ENCODE results near the gene PARD6A. TPM values are rescaled to one million over a fixed set of nuclear protein-coding genes. Genes with fewer than 3 reads are reported as not detected.

The PARD6A gene
- total and polyA plus RNA-seq, 2 of the 13 experiments (the other 11 are each of a cell fraction or from before 2014, with no cell fraction given) = 3.5 to 4.3 TPM

DNA sequence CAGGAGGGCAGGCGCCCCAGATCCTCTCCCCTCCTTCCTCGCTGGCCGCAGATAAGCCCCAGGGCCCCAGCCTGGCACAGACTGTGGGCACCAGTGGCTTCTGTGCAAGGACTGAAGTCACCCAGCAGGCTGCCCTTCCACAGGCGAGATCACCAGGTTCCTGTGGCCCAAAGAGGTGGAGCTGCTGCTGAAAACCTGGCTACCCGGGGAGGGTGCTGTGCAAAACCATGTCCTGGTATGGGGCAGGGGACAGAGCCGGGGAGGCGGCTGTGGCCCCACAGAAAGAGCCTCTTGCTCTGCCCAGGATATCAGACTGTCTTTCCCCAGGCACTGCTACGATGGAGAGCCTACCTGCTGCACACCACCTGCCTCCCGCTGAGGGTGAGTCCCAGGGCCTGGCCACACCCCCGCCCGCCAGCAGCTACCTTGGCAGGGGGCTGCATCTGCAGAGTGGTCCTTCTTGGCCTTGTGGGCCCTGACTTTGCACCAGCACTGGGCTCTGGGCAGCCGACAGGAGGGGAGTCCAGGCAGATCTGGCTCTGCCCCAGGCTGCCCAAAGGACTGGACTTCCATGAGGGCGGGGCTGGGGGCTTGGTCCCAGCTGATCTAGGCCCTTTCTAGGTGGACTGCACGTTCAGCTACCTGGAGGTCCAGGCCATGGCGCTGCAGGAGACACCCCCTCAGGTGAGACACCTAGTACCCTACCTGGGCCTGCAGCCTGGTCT lies 15.2 kb upstream of the PARD6A start:
- H3K9ac ChIP-seq (ENCODE audit: insufficient read depth, low read depth, low read length) = peak overlapping the region; percentile 11; the same call in 1 of the 2 replicates
- no peak for FAIRE-seq
- H3K36me3 ChIP-seq (replicated peaks in 1 of 2; ENCODE audit: control insufficient read depth in 1 of 2, insufficient read depth in 2 of 2, low read length in 2 of 2) = no peaks in the 10 kb centered on the region
- peak overlapping the region; percentile 47 to 71 (median 65); a peak in 3 of 6 replicates for H3K4me3 ChIP-seq (replicated peaks in 1 of 3; ENCODE audit: insufficient read depth in 1 of 3, low read depth in 2 of 3, low read length in 3 of 3)
- in situ Hi-C loops (cut with HindIII; ENCODE audit: extremely low pct_ligation_motif_present, low pct_unique_long_range_greater_than_20kb) = loop anchor here (5.0 kb wide), 1 partner anchor 98 kb away; no protein-coding TSS in a partner anchor
- peak overlapping the region; percentile 99 for H3K4me2 ChIP-seq (ENCODE audit: low read depth, low read length)
- POLR2A ChIA-PET = no interaction called here
- H3K4me1 ChIP-seq (ENCODE audit: insufficient read depth, low read length) = peaks cover 32% of the 10 kb centered on the region
- no peak for DNase-seq (ENCODE audit: low spot score)
- ATAC-seq = peak; percentile 3
- peaks cover under 1% of the 10 kb centered on the region; the same call in 1 of the 2 replicates for H4K20me1 ChIP-seq (ENCODE audit: insufficient read depth, low read length)
- 70% methylated on average over 10 of the region's 15 CpGs for WGBS (ENCODE audit: low lambda C conversion rate)
- BruUV-seq (replicated peaks) = no TSS peak
- intact Hi-C loops (cut with micrococcal nuclease; ENCODE audit: unreplicated experiment) = no loop called here
- peaks cover 18 to 54% of the 10 kb centered on the region in 2 experiments for H3K27me3 ChIP-seq (ENCODE audit: control insufficient read depth in 1 of 2, insufficient read depth in 2 of 2, low read length in 2 of 2)
- H3K27ac ChIP-seq (ENCODE audit: extremely low read length, insufficient read depth, low read length) = no peak overlapping the region
- H2AFZ ChIP-seq (ENCODE audit: low read length) = no peak overlapping the region
- CTCF ChIA-PET (ENCODE audit: low intra/inter-chr PET ratio, low total read pairs) = interaction anchor here (1.0 to 6.2 kb wide), 5 partner anchors 22 to 152 kb away, joined by 4 to 52 read pairs (median 8); partner anchors contain the start of gene CTCF
- H3K79me2 ChIP-seq (ENCODE audit: insufficient read depth, low read length) = no peaks in the 10 kb centered on the region
- H3K9me3 ChIP-seq (ENCODE audit: low read length) = no peaks in the 10 kb centered on the region
- no peak for TF ChIP-seq MED8 (CRISPR knock-in tag; IDR thresholded peaks at IDR 0.05; ENCODE audit: insufficient replicate concordance)
- TF ChIP-seq, protein P1, sequence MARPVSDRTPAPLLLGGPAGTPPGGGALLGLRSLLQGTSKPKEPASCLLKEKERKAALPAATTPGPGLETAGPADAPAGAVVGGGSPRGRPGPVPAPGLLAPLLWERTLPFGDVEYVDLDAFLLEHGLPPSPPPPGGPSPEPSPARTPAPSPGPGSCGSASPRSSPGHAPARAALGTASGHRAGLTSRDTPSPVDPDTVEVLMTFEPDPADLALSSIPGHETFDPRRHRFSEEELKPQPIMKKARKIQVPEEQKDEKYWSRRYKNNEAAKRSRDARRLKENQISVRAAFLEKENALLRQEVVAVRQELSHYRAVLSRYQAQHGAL (CRISPR knock-in tag; IDR thresholded peaks at IDR 0.05; ENCODE audit: not compliant biosample characterization) = no peak
- TF ChIP-seq MAFG (CRISPR knock-in tag; IDR thresholded peaks at IDR 0.05) = 0 out of 2 replicates have a peak, but pooled peaks have one; percentile 12
- no peak for TF ChIP-seq MLLT10 (CRISPR knock-in tag; IDR thresholded peaks at IDR 0.05)
- 0 out of 3 replicates have a peak, but pooled peaks have one; percentile 3 for TF ChIP-seq MXI1 (IDR thresholded peaks at IDR 0.05; ENCODE audit: borderline replicate concordance, low read depth, low read length)
- TF ChIP-seq CHD2 (IDR thresholded peaks at IDR 0.05; ENCODE audit: low read depth, low read length) = no peak
- TF ChIP-seq, protein P2, sequence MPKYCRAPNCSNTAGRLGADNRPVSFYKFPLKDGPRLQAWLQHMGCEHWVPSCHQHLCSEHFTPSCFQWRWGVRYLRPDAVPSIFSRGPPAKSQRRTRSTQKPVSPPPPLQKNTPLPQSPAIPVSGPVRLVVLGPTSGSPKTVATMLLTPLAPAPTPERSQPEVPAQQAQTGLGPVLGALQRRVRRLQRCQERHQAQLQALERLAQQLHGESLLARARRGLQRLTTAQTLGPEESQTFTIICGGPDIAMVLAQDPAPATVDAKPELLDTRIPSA (CRISPR knock-in tag; IDR thresholded peaks at IDR 0.05; ENCODE audit: borderline replicate concordance) = 0 out of 2 replicates have a peak, but pooled peaks have one; percentile 57
- TF ChIP-seq ZNF329 (CRISPR knock-in tag; IDR thresholded peaks at IDR 0.05; ENCODE audit: low read depth) = no peak
- TF ChIP-seq, protein P3, sequence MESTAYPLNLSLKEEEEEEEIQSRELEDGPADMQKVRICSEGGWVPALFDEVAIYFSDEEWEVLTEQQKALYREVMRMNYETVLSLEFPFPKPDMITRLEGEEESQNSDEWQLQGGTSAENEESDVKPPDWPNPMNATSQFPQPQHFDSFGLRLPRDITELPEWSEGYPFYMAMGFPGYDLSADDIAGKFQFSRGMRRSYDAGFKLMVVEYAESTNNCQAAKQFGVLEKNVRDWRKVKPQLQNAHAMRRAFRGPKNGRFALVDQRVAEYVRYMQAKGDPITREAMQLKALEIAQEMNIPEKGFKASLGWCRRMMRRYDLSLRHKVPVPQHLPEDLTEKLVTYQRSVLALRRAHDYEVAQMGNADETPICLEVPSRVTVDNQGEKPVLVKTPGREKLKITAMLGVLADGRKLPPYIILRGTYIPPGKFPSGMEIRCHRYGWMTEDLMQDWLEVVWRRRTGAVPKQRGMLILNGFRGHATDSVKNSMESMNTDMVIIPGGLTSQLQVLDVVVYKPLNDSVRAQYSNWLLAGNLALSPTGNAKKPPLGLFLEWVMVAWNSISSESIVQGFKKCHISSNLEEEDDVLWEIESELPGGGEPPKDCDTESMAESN (CRISPR knock-in tag; conservative IDR thresholded peaks at IDR 0.05) = no peak
- TF ChIP-seq NFE2L1 (CRISPR knock-in tag; IDR thresholded peaks at IDR 0.05; ENCODE audit: borderline replicate concordance) = no peak
- no peak for TF ChIP-seq CHD4 (IDR thresholded peaks at IDR 0.05; ENCODE audit: borderline replicate concordance, low read length)
- 0 out of 4 replicates have a peak, but pooled peaks of 1 of the 2 experiments have one; percentile 29 for TF ChIP-seq KLF16 (CRISPR knock-in tag; IDR thresholded peaks at IDR 0.05)

All from HepG2 (cell line).